Astrocyte of the spinal cord (primary cell): ENCODE measurements around the gene ZNF8.
"Not testable (repeated sequence)": the region's sequence is repeated elsewhere in the genome, so short reads cannot be mapped to it uniquely, and the experiment has no call there.

Experiments used
- DNase-seq: peaks from one replicate; pipeline ENCODE4 v3.0.0; 2011; ENCODE audit warnings: low read depth, low spot score
- H3K4me3 ChIP-seq: 2 replicates; pipeline ENCODE4 v1.5.1; 2011; ENCODE audit warnings: low read depth, mild to moderate bottlenecking, low read length, moderate library complexity
- in situ Hi-C: cut with HindIII; loops from 2 replicates; pipeline ENCODE4 v1.10.0; 2017; ENCODE audit warnings: low sequenced_read_pairs
- TF ChIP-seq, protein P1 (sequence below): IDR thresholded peaks from 2 replicates; pipeline ENCODE4 v1.5.1; 2012; ENCODE audit warnings: low read depth, mild to moderate bottlenecking, low read length, inconsistent platforms

The ZNF8 gene

GRCh38 chr19:58305065-58305931, 26.5 kb downstream of the ZNF8 start, which contains the start of gene ERVK3-1:
Gene ERVK3-1, plus strand, starts transcription at chr19:58305377. Its CDS starts 6,792 bp downstream, at chr19:58312169.
- TF ChIP-seq, protein P1, sequence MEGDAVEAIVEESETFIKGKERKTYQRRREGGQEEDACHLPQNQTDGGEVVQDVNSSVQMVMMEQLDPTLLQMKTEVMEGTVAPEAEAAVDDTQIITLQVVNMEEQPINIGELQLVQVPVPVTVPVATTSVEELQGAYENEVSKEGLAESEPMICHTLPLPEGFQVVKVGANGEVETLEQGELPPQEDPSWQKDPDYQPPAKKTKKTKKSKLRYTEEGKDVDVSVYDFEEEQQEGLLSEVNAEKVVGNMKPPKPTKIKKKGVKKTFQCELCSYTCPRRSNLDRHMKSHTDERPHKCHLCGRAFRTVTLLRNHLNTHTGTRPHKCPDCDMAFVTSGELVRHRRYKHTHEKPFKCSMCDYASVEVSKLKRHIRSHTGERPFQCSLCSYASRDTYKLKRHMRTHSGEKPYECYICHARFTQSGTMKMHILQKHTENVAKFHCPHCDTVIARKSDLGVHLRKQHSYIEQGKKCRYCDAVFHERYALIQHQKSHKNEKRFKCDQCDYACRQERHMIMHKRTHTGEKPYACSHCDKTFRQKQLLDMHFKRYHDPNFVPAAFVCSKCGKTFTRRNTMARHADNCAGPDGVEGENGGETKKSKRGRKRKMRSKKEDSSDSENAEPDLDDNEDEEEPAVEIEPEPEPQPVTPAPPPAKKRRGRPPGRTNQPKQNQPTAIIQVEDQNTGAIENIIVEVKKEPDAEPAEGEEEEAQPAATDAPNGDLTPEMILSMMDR: peak; percentile 2
- peak; percentile 99 for DNase-seq
- H3K4me3 ChIP-seq: peak within 1 kb of the TSS; percentile 94
- in situ Hi-C loops: no loop called here

GRCh38 chr19:58305932-58306323, 27.2 kb downstream of the ZNF8 start:
- peak; percentile 2 for DNase-seq
- peak overlapping the region; percentile 94 for H3K4me3 ChIP-seq
- in situ Hi-C loops: no loop called here
- TF ChIP-seq, protein P1: no peak

- DNase-seq: no peak
- TF ChIP-seq, protein P1: no peak
- H3K4me3 ChIP-seq: no peak overlapping the region
- in situ Hi-C loops: no loop called here
Observed at GRCh38 chr19:58307736-58308135, 29.0 kb downstream of the ZNF8 start.

- in situ Hi-C loops: not testable (repeated sequence)
Observed at GRCh38 chr19:58310685-58311084, 31.9 kb downstream of the ZNF8 start.

GRCh38 chr19:58311345-58311865, 32.6 kb downstream of the ZNF8 start:
- no peak overlapping the region for H3K4me3 ChIP-seq
- in situ Hi-C loops: no loop called here
- TF ChIP-seq, protein P1: no peak
- DNase-seq: no peak

More at GRCh38 chr19:58310685-58311084, 31.9 kb downstream of the ZNF8 start:
- not testable (repeated sequence) for H3K4me3 ChIP-seq
- peak; percentile 18 for DNase-seq

DNA sequence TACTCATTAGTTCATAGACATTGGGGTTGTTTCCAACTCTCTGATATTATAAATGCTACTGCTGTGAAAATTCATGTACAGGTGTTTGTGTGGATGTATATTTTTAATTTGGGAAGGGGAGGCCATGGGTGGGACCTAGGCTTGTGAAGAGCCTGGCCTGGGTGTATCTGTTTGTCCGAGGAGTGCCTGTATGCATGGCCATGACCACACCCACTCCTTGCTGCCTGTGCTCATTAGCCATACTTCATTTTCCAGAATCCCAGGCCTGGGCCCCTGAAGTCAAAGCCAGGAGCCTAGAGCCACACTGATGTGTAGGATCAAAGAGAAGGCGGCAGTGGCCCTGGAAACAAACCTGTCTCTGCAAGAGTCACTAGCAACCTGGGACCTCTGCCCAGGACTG, 36.8 kb downstream of the ZNF8 start:
- H3K4me3 ChIP-seq: no peak overlapping the region
- no peak for DNase-seq
- TF ChIP-seq, protein P1: no peak
- in situ Hi-C loops: no loop called here

DNA sequence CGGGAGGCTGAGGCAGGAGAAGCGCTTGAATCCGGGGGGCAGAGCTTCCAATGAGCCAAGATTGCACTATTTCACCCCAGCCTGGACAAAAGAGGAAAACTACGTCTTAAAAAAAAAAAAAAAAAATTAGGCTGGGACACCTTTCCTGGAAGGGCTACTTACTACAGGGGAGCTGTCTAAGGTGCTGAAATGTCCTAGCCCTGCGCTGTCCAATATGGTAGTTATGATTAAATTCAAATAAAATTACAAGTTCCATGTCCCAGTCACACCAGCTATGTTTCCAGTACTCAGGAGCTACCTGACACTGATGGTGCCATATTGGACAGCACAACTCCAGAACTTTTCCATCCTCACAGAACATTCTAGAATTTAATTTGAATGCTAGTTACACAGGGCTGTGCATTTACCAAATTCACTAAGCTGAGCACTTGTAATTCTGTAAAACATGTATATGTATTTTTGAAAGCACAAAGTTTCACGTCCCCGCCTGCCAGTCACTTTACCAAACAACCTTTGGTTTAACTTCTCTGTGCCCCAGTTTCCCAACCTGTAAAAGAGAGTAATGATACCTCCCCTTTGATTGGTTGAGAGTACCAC, 38.8 kb downstream of the ZNF8 start:
- TF ChIP-seq, protein P1: no peak
- peak; percentile 39 for DNase-seq
- H3K4me3 ChIP-seq: no peak overlapping the region
- in situ Hi-C loops: no loop called here
